PC-3 (cell line): ENCODE data around the gene MUC7. TPM values are rescaled to one million over a fixed set of nuclear protein-coding genes. Genes with fewer than 3 reads are reported as not detected.
A peak's percentile ranks its signal among the peaks of the same experiment; 100 is the strongest.
"Not testable (repeated sequence)": the region's sequence is repeated elsewhere in the genome, so short reads cannot be mapped to it uniquely, and the experiment has no call there.

Experiments
- ATAC-seq: fragments of 200-7000 bp; cut with Tn5 transposase; 2 replicates; pipeline ENCODE4 v1.9.1; 2020; ENCODE audit warnings: mild to moderate bottlenecking, moderate library complexity
- BruUV-seq: library from RNA; stranded (reverse); fragments of 400-500 nt; replicated peaks from 2 replicates; lab custom pipeline; 2021; lab: Mats Ljungman, UMichigan
- CTCF ChIA-PET: fragments of 300-600 bp; sonication (Branson Sonifier 250); formaldehyde crosslinking; loops from one replicate; lab custom pipeline; 2022; ENCODE audit warnings: antibody characterized with exemption; lab: Charles Lee
- POLR2A ChIA-PET: fragments of 300-600 bp; sonication (Branson Sonifier 250); formaldehyde crosslinking; loops from one replicate; lab custom pipeline; 2022; ENCODE audit warnings: antibody characterized with exemption; ENCODE audit not compliant: unreplicated experiment; lab: Charles Lee
- DNase-seq: peaks from one replicate; pipeline ENCODE4 v3.0.0-alpha.2; 2015
- H2AFZ ChIP-seq: fragments of 300-600 bp; sonication (generic); 2 replicates; pipeline ENCODE4 v1.6.0; 2016; ENCODE audit warnings: antibody characterized with exemption, low read length
- H3F3A ChIP-seq: fragments of 300-600 bp; sonication (generic); one replicate; pipeline ENCODE4 v1.6.0; 2017; ENCODE audit warnings: antibody characterized with exemption, low read length, control low read depth, mild to moderate bottlenecking; ENCODE audit not compliant: unreplicated experiment
- H3K27ac ChIP-seq: fragments of 300-600 bp; sonication (generic); 2 replicates; pipeline ENCODE4 v1.5.1; 2016; ENCODE audit warnings: mild to moderate bottlenecking, low read length
- H3K27me3 ChIP-seq: fragments of 300-600 bp; sonication (generic); 2 replicates; pipeline ENCODE4 v1.6.1; 2016; ENCODE audit warnings: low read length, mixed read lengths
- H3K36me3 ChIP-seq: fragments of 300-600 bp; sonication (generic); 2 replicates; pipeline ENCODE4 v1.6.1; 2016; ENCODE audit warnings: low read depth, mixed run types, low read length, mixed read lengths
- H3K4me1 ChIP-seq: fragments of 300-600 bp; sonication (generic); 2 replicates; pipeline ENCODE4 v1.5.1; 2016; ENCODE audit warnings: low read length; ENCODE audit not compliant: insufficient read depth
- H3K4me2 ChIP-seq: fragments of 300-600 bp; sonication (generic); 2 replicates; pipeline ENCODE4 v1.6.0; 2016; ENCODE audit warnings: low read length
- H3K4me3 ChIP-seq: fragments of 300-600 bp; sonication (generic); 2 replicates; pipeline ENCODE4 v1.5.1; 2016; ENCODE audit warnings: mild to moderate bottlenecking, low read length, mixed read lengths
- H3K79me2 ChIP-seq: fragments of 300-600 bp; sonication (generic); 2 replicates; pipeline ENCODE4 v1.6.1; 2017; ENCODE audit warnings: low read length, mixed read lengths
- H3K9ac ChIP-seq: fragments of 300-600 bp; sonication (generic); 2 replicates; pipeline ENCODE4 v1.6.0; 2016; ENCODE audit warnings: mild to moderate bottlenecking, low read length
- H3K9me2 ChIP-seq: fragments of 300-600 bp; sonication (generic); replicated peaks from 2 replicates; pipeline ENCODE4 v1.6.1; 2016; ENCODE audit warnings: mixed run types, low read length, mixed read lengths
- H3K9me3 ChIP-seq: fragments of 300-600 bp; sonication (generic); 2 replicates; pipeline ENCODE4 v1.6.1; 2016; ENCODE audit warnings: low read length, mixed read lengths
- H4K20me1 ChIP-seq: fragments of 300-600 bp; sonication (generic); 2 replicates; pipeline ENCODE4 v1.6.1; 2016; ENCODE audit warnings: low read length, mixed read lengths
- EZH2 ChIP-seq: fragments of 300-600 bp; sonication (generic); IDR thresholded peaks from one replicate; pipeline ENCODE4 v1.6.1; 2017; ENCODE audit warnings: antibody characterized with exemption, mild to moderate bottlenecking, low read length; ENCODE audit not compliant: unreplicated experiment
- EZH2phosphoT487 ChIP-seq: fragments of 300-600 bp; sonication (generic); IDR thresholded peaks from 2 replicates; pipeline ENCODE4 v1.6.1; 2018; ENCODE audit warnings: mild to moderate bottlenecking, antibody characterized with exemption, low read length, borderline replicate concordance
- intact Hi-C: fragments of 100-400 bp; cut with micrococcal nuclease; formaldehyde crosslinking; loops from 2 replicates; pipeline ENCODE4 v1.9.0; 2023
- total RNA-seq: library from RNA; depleted of rRNA; stranded (reverse); fragments of >200 nt; gene quantifications from 2 replicates; pipeline ENCODE4 v1.2.3, GENCODE V29; 2014
- TF ChIP-seq, protein P1 (sequence below): fragments of 300-600 bp; sonication (generic); conservative IDR thresholded peaks from 2 replicates; pipeline ENCODE4 v1.5.1; 2017; ENCODE audit warnings: antibody characterized with exemption, low read depth, mild to moderate bottlenecking, low read length

Gene MUC7
- total RNA-seq, 1 experiment from 2014 or later = 0.04 TPM

DNA sequence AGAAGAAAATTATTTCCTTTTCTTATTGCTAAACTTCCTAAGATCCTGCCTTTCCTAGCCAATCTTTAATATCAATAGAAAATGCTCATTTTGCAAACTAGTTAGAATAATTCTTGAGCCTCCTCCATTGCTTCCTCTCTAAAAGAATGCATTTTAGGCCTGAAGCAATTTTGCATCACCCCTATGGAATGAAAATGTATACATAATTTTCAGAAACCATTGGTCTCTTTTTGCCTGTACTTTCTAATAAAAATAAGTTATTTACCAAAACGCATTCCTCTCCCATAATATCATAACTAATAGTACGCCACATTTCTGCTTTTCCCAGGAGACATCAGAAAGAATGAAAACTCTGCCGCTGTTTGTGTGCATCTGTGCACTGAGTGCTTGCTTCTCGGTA, 1.7 kb downstream of the MUC7 start:
- peak; percentile 78 for DNase-seq
- Histone ChIP-seq H3K4me2 (peak overlapping the region; percentile 59), H3K4me1 (peaks cover 15% of the 10 kb centered on the region)

DNA sequence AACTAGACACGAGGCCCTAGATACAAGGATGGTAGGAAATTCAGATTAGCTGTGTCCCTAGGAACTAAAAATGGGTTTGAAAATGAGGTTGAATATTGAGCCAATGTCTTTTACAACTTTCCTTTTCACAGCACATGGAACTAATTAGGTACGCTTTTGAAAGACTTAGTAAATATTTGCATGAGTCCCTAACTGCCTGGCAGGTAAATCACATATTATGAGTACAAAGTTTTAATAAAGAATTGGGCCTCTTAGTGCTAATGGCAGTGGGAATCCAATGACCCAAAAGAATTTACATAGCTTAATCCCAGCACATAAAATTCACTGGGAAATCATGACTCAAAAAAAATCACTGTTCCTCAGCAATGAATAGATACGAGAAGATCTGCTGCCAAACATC, 16.8 kb downstream of the MUC7 start:
- DNase-seq = no peak
- intact Hi-C loops = no loop called here
- Histone ChIP-seq H3K36me3 (no peaks in the 10 kb centered on the region), H3F3A (no peaks in the 10 kb centered on the region), H3K9me3 (no peaks in the 10 kb centered on the region), H3K9ac (no peak overlapping the region), H3K9me2 (no peaks in the 10 kb centered on the region), H2AFZ (no peak overlapping the region), H3K4me3 (no peak overlapping the region), H3K4me2 (no peak overlapping the region), H4K20me1 (no peaks in the 10 kb centered on the region), H3K79me2 (no peaks in the 10 kb centered on the region), H3K27me3 (peaks cover 40% of the 10 kb centered on the region), H3K27ac (no peak overlapping the region), H3K4me1 (no peaks in the 10 kb centered on the region)
- CTCF ChIA-PET = interaction anchor here (0.5 kb wide), 1 partner anchor 450 kb away, joined by 3 read pairs; no protein-coding TSS in a partner anchor
- BruUV-seq = no TSS peak
- POLR2A ChIA-PET = no interaction called here
- TF ChIP-seq EZH2 = no peak
- TF ChIP-seq EZH2phosphoT487 = no peak
- TF ChIP-seq, protein P1, sequence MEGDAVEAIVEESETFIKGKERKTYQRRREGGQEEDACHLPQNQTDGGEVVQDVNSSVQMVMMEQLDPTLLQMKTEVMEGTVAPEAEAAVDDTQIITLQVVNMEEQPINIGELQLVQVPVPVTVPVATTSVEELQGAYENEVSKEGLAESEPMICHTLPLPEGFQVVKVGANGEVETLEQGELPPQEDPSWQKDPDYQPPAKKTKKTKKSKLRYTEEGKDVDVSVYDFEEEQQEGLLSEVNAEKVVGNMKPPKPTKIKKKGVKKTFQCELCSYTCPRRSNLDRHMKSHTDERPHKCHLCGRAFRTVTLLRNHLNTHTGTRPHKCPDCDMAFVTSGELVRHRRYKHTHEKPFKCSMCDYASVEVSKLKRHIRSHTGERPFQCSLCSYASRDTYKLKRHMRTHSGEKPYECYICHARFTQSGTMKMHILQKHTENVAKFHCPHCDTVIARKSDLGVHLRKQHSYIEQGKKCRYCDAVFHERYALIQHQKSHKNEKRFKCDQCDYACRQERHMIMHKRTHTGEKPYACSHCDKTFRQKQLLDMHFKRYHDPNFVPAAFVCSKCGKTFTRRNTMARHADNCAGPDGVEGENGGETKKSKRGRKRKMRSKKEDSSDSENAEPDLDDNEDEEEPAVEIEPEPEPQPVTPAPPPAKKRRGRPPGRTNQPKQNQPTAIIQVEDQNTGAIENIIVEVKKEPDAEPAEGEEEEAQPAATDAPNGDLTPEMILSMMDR = no peak
- no peak for ATAC-seq

More for the DNA sequence above, 1.7 kb downstream of the MUC7 start:
- H3K79me2 ChIP-seq = no peaks in the 10 kb centered on the region
- peaks cover 5% of the 10 kb centered on the region for H3K27me3 ChIP-seq
- no peaks in the 10 kb centered on the region for H3K9me2 ChIP-seq
- ATAC-seq = peak; percentile 71
- H3K36me3 ChIP-seq = no peaks in the 10 kb centered on the region
- TF ChIP-seq EZH2phosphoT487 (no peak), EZH2 (no peak)
- TF ChIP-seq, protein P1 = no peak
- H2AFZ ChIP-seq = peak overlapping the region; percentile 42
- no TSS peak for BruUV-seq
- peak overlapping the region; percentile 5; the same call in 1 of the 2 replicates for H3K4me3 ChIP-seq
- ChIA-PET POLR2A (no interaction called here), CTCF (interaction anchor here (0.7 kb wide), 1 partner anchor 1867 kb away, joined by 3 read pairs; no protein-coding TSS in a partner anchor)
- intact Hi-C loops = no loop called here
- peak overlapping the region; percentile 16 for H3K27ac ChIP-seq
- H3F3A ChIP-seq = no peaks in the 10 kb centered on the region
- no peaks in the 10 kb centered on the region for H3K9me3 ChIP-seq
- H4K20me1 ChIP-seq = no peaks in the 10 kb centered on the region
- H3K9ac ChIP-seq = no peak overlapping the region

DNA sequence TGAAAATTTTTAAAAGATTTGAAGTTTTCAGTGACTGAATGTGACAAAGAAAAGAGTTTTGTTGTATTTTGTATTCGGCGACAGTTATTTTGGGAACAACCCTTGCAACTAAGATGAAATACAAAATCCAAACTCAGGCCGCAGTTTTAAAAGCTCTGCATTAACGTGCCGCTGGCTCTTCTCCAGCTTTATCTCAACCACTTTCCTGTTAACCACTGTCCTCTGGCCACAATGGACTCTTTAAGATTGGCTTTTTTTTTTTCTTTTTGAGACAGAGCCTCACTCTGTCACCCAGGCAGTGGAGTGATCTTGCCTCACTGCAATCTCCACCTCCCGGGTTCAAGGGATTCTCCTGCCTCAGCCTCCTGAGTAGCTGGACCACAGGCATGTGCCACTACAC, 24.2 kb downstream of the MUC7 start:
- intact Hi-C loops = no loop called here
- Histone ChIP-seq H3K27ac (no peak overlapping the region), H3K9ac (no peak overlapping the region), H4K20me1 (no peaks in the 10 kb centered on the region), H3K79me2 (no peaks in the 10 kb centered on the region), H3K4me2 (no peak overlapping the region), H3K4me3 (no peak overlapping the region), H3F3A (no peaks in the 10 kb centered on the region), H3K9me3 (no peaks in the 10 kb centered on the region), H3K36me3 (no peaks in the 10 kb centered on the region), H3K27me3 (peaks cover 43% of the 10 kb centered on the region), H2AFZ (no peak overlapping the region), H3K9me2 (no peaks in the 10 kb centered on the region), H3K4me1 (no peaks in the 10 kb centered on the region)
- CTCF ChIA-PET = no interaction called here
- no TSS peak for BruUV-seq
- POLR2A ChIA-PET = no interaction called here
- ATAC-seq = no peak
- TF ChIP-seq EZH2phosphoT487 = no peak
- TF ChIP-seq EZH2 = no peak
- TF ChIP-seq, protein P1 = no peak
- DNase-seq = no peak

DNA sequence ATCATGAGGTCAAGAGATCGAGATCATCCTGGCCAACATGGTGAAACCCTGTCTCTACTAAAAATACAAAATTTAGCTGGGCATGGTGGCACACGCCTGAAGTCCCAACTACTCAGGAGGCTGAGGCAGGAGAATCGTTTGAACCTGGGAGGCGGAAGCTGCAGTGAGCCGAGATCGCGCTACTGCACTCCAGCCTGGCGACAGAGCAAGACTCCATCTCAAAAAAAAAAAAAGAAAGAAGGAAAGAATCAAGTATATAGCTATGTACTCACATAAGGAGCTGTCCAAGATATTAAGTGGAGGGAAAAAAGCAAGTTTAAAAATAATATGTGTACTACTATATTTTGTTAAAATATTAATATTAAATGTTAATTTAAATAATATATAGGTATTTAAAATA, 29.8 kb downstream of the MUC7 start:
- BruUV-seq, H3K4me1 ChIP-seq, H2AFZ ChIP-seq, POLR2A ChIA-PET, H3F3A ChIP-seq, CTCF ChIA-PET, intact Hi-C loops, ATAC-seq, H3K79me2 ChIP-seq, H3K9ac ChIP-seq, H3K36me3 ChIP-seq, H3K27ac ChIP-seq, H3K4me2 ChIP-seq, H4K20me1 ChIP-seq, H3K9me2 ChIP-seq, H3K9me3 ChIP-seq, H3K4me3 ChIP-seq: not testable (repeated sequence)
- H3K27me3 ChIP-seq = peaks cover 17% of the 10 kb centered on the region
- peak; percentile 42 for DNase-seq
